ENCODE results near the gene IPP.

Gene IPP

GRCh38 chr1:45722809-45723208 is 27.6 kb downstream of the IPP start:
- TF ChIP-seq FOXP2 (optimal IDR thresholded peaks at IDR 0.05; ENCODE audit: borderline replicate concordance, extremely low read depth, extremely low read length, insufficient read depth) (no peak), REST (IDR thresholded peaks at IDR 0.05; ENCODE audit: insufficient read depth in 1 of 2, low read depth in 2 of 2, low read length in 2 of 2) (no peak), SIN3A (IDR thresholded peaks at IDR 0.05; ENCODE audit: borderline replicate concordance, insufficient read depth, low read length) (no peak), TAF1 (IDR thresholded peaks at IDR 0.05; ENCODE audit: borderline replicate concordance, insufficient read depth, low read length) (no peak)

- TF ChIP-seq FOXP2 (optimal IDR thresholded peaks at IDR 0.05; ENCODE audit: borderline replicate concordance, extremely low read depth, extremely low read length, insufficient read depth) (no peak), POLR2AphosphoS5 (IDR thresholded peaks at IDR 0.05; ENCODE audit: low read depth, low read length) (no peak)
Observed at GRCh38 chr1:45721207-45721606, 29.2 kb downstream of the IPP start.

- TF ChIP-seq POLR2AphosphoS5 (IDR thresholded peaks at IDR 0.05; ENCODE audit: low read depth, low read length) (no peak), SIN3A (IDR thresholded peaks at IDR 0.05; ENCODE audit: borderline replicate concordance, insufficient read depth, low read length) (no peak), FOXP2 (optimal IDR thresholded peaks at IDR 0.05; ENCODE audit: borderline replicate concordance, extremely low read depth, extremely low read length, insufficient read depth) (no peak), TAF1 (IDR thresholded peaks at IDR 0.05; ENCODE audit: borderline replicate concordance, insufficient read depth, low read length) (no peak), REST (IDR thresholded peaks at IDR 0.05; ENCODE audit: insufficient read depth in 1 of 2, low read depth in 2 of 2, low read length in 2 of 2) (no peak)
Observed at GRCh38 chr1:45718289-45718688, 32.2 kb downstream of the IPP start.

- TF ChIP-seq TAF1 (IDR thresholded peaks at IDR 0.05; ENCODE audit: borderline replicate concordance, insufficient read depth, low read length) (no peak), SIN3A (IDR thresholded peaks at IDR 0.05; ENCODE audit: borderline replicate concordance, insufficient read depth, low read length) (no peak), REST (IDR thresholded peaks at IDR 0.05; ENCODE audit: insufficient read depth in 1 of 2, low read depth in 2 of 2, low read length in 2 of 2) (no peak), POLR2AphosphoS5 (IDR thresholded peaks at IDR 0.05; ENCODE audit: low read depth, low read length) (no peak), FOXP2 (optimal IDR thresholded peaks at IDR 0.05; ENCODE audit: borderline replicate concordance, extremely low read depth, extremely low read length, insufficient read depth) (no peak)
Observed at GRCh38 chr1:45716700-45717099, 33.8 kb downstream of the IPP start.

- TF ChIP-seq TAF1 (IDR thresholded peaks at IDR 0.05; ENCODE audit: borderline replicate concordance, insufficient read depth, low read length) (no peak), FOXP2 (optimal IDR thresholded peaks at IDR 0.05; ENCODE audit: borderline replicate concordance, extremely low read depth, extremely low read length, insufficient read depth) (no peak), SIN3A (IDR thresholded peaks at IDR 0.05; ENCODE audit: borderline replicate concordance, insufficient read depth, low read length) (no peak), POLR2AphosphoS5 (IDR thresholded peaks at IDR 0.05; ENCODE audit: low read depth, low read length) (no peak), REST (IDR thresholded peaks at IDR 0.05; ENCODE audit: insufficient read depth in 1 of 2, low read depth in 2 of 2, low read length in 2 of 2) (no peak)
Observed at GRCh38 chr1:45713711-45714110, 36.7 kb downstream of the IPP start.
